Ammon's horn (tissue), 1 donor: ENCODE results near the gene SEC24A.
"Not testable (repeated sequence)": the region's sequence is repeated elsewhere in the genome, so short reads cannot be mapped to it uniquely, and the experiment has no call there.

Experiments used
- DNase-seq: peaks from one replicate; pipeline ENCODE4 v3.0.0-alpha.2; 2016; ENCODE audit warnings: low spot score

SEC24A gene

GRCh38 chr5:134749415-134749814, 100.8 kb downstream of the SEC24A start:
- DNase-seq = no peak

DNA sequence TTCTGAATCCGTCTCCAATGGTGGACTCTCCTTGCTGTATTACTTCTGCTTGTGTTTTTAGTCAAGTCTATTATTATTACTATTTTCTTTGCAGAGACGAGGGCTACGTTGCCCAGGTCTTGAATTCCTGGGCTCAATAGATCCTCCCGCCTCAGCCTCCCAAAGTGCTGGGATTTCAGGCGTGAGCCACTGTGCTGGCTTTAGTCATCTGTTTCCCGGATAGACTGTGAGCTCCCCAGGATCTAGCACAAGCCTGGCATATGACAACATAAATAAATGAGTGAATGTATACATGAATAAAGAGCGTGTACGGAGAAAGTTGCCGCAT, 109.6 kb downstream of the SEC24A start:
- no peak for DNase-seq

- DNase-seq = peak; percentile 95
Measured at GRCh38 chr5:134758504-134759341, 110.1 kb downstream of the SEC24A start, which contains the start of gene DDX46. DDX46 (plus strand) TSS chr5:134758779; CDS start chr5:134758939, 160 bp downstream.

DNA sequence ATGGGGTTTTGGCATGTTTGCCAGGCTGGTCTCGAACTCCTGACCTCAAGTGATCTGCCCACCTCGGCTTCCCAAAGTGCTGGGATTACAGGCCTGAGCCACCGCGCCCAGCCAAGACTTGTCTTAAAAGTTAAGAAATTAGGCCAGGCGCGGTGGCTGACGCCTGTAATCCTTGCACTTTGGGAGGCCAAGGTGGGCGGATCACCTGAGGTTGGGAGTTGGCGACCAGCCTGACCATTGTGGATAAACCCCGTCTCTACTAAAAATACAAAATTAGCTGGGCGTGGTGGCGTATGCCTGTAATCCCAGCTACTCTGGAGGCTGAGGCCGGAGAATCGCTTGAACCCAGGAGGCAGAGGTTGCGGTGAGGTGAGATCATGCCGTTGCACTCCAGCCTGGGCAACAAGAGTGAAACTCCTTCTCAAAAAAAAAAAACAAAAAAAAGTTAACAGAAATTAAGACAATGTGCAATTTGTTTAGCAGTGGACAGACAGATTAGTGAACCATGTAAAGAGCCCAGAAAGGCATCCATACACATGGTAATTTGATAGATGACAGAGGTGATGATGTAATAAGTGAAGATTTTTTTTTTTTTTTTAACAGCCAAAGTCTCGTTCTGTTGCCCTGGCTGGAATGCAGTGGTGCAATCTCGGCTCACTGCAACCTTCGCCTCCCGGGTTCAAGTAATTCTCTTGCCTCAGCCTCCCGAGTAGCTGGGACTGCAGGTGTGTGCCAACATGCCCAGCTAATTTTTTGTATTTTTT, 119.1 kb downstream of the SEC24A start:
- DNase-seq = not testable (repeated sequence)

DNA sequence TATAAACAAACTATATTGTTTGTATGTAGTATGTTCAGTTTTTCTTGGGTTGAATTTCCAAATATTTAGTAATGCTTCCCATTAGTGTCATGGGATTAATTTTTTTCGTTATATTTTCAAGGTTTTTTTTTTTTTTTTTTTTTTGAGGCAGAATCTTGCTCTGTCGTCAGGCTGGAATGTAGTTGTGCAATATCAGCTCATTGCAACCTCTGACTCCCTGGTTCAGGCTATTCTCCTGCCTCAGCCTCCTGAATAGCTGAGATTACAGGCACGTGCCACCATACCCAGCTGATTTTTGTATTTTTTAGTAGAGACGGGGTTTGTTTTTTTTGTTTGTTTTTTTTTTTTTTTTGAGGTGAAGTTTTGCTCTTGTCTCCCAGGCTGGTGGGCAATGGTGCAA, 120.6 kb downstream of the SEC24A start:
- DNase-seq = no peak

DNA sequence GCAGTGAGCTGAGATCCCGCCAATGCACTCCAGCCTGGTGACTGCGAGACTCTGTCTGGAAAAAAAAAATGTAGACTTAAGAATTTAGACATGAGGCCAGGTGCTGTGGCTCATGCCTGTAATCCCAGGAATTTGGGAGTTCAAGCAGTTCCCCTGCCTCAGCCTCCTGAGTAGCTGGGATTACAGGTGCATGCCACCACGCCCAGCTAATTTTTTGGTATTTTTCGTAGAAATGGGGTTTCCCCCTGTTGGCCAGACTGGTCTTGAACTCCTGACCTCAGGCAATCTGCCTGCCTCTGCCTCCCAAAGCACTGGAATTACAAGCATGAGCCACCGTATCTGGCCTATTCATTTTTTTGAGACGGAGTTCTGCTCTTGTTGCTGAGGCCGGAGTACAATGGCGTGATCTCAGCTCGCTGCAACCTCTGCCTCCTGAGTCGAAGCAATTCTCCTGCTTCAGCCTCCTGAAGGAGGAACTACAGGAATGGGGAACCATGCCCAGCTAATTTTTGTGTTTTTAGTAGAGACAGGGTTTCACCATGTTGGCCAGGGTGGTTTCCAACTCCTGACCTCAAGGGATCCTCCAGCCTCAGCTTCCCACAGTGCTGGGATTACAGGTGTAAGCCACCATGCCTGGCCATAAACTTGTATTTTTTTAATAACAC, 124.0 kb downstream of the SEC24A start:
- no peak for DNase-seq

- no peak for DNase-seq
Measured at GRCh38 chr5:134777366-134777765, 128.8 kb downstream of the SEC24A start.
